ENCODE measurements around the gene DEPP1.

GRCh38 chr10:44973323-44974081 lies 5.1 kb downstream of the DEPP1 start:
- TF ChIP-seq POLR2AphosphoS5 (IDR thresholded peaks at IDR 0.05; ENCODE audit: low read depth, low read length) (no peak), SIN3A (IDR thresholded peaks at IDR 0.05; ENCODE audit: borderline replicate concordance, insufficient read depth, low read length) (no peak), REST (IDR thresholded peaks at IDR 0.05; ENCODE audit: insufficient read depth in 1 of 2, low read depth in 2 of 2, low read length in 2 of 2) (no peak)
